ENCODE data around the gene CEP295NL.

DNA sequence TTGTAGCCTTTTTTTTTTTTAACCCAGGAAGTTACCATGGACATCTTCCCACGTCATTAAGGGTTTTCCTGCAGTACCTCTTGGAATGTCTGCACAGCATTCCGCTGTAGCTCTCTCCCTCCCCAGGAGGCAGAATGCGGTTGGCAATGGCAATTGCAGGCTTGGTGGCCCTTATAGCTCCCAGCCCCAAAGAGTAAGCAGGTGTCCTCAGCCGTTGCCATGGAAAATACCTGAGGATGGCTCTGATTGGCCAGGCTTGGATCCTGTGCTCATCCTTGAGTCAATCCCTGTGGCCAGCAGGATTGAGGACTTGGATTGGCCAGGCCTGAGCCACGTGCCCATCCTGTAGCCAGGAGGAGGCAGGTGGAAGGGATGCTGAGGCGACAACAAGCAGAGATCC is 37.7 kb upstream of the CEP295NL start:
- TF ChIP-seq, protein P1, sequence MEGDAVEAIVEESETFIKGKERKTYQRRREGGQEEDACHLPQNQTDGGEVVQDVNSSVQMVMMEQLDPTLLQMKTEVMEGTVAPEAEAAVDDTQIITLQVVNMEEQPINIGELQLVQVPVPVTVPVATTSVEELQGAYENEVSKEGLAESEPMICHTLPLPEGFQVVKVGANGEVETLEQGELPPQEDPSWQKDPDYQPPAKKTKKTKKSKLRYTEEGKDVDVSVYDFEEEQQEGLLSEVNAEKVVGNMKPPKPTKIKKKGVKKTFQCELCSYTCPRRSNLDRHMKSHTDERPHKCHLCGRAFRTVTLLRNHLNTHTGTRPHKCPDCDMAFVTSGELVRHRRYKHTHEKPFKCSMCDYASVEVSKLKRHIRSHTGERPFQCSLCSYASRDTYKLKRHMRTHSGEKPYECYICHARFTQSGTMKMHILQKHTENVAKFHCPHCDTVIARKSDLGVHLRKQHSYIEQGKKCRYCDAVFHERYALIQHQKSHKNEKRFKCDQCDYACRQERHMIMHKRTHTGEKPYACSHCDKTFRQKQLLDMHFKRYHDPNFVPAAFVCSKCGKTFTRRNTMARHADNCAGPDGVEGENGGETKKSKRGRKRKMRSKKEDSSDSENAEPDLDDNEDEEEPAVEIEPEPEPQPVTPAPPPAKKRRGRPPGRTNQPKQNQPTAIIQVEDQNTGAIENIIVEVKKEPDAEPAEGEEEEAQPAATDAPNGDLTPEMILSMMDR (IDR thresholded peaks at IDR 0.05; ENCODE audit: control extremely low read depth in 1 of 3, insufficient read depth in 1 of 3, low read depth in 1 of 3, low read length in 3 of 3) = no peak
- no peak for TF ChIP-seq POLR2AphosphoS5 (IDR thresholded peaks at IDR 0.05; ENCODE audit: low read depth, low read length)
- TF ChIP-seq SP1 (IDR thresholded peaks at IDR 0.05; ENCODE audit: low read depth, low read length) = 0 out of 2 replicates have a peak, but pooled peaks have one; percentile 19
- no peak for TF ChIP-seq SIN3A (conservative IDR thresholded peaks at IDR 0.05 in 1 of 2, IDR thresholded peaks at IDR 0.05 in 1 of 2; ENCODE audit: low read depth in 1 of 2, low read length in 2 of 2)
- TF ChIP-seq, protein P2, sequence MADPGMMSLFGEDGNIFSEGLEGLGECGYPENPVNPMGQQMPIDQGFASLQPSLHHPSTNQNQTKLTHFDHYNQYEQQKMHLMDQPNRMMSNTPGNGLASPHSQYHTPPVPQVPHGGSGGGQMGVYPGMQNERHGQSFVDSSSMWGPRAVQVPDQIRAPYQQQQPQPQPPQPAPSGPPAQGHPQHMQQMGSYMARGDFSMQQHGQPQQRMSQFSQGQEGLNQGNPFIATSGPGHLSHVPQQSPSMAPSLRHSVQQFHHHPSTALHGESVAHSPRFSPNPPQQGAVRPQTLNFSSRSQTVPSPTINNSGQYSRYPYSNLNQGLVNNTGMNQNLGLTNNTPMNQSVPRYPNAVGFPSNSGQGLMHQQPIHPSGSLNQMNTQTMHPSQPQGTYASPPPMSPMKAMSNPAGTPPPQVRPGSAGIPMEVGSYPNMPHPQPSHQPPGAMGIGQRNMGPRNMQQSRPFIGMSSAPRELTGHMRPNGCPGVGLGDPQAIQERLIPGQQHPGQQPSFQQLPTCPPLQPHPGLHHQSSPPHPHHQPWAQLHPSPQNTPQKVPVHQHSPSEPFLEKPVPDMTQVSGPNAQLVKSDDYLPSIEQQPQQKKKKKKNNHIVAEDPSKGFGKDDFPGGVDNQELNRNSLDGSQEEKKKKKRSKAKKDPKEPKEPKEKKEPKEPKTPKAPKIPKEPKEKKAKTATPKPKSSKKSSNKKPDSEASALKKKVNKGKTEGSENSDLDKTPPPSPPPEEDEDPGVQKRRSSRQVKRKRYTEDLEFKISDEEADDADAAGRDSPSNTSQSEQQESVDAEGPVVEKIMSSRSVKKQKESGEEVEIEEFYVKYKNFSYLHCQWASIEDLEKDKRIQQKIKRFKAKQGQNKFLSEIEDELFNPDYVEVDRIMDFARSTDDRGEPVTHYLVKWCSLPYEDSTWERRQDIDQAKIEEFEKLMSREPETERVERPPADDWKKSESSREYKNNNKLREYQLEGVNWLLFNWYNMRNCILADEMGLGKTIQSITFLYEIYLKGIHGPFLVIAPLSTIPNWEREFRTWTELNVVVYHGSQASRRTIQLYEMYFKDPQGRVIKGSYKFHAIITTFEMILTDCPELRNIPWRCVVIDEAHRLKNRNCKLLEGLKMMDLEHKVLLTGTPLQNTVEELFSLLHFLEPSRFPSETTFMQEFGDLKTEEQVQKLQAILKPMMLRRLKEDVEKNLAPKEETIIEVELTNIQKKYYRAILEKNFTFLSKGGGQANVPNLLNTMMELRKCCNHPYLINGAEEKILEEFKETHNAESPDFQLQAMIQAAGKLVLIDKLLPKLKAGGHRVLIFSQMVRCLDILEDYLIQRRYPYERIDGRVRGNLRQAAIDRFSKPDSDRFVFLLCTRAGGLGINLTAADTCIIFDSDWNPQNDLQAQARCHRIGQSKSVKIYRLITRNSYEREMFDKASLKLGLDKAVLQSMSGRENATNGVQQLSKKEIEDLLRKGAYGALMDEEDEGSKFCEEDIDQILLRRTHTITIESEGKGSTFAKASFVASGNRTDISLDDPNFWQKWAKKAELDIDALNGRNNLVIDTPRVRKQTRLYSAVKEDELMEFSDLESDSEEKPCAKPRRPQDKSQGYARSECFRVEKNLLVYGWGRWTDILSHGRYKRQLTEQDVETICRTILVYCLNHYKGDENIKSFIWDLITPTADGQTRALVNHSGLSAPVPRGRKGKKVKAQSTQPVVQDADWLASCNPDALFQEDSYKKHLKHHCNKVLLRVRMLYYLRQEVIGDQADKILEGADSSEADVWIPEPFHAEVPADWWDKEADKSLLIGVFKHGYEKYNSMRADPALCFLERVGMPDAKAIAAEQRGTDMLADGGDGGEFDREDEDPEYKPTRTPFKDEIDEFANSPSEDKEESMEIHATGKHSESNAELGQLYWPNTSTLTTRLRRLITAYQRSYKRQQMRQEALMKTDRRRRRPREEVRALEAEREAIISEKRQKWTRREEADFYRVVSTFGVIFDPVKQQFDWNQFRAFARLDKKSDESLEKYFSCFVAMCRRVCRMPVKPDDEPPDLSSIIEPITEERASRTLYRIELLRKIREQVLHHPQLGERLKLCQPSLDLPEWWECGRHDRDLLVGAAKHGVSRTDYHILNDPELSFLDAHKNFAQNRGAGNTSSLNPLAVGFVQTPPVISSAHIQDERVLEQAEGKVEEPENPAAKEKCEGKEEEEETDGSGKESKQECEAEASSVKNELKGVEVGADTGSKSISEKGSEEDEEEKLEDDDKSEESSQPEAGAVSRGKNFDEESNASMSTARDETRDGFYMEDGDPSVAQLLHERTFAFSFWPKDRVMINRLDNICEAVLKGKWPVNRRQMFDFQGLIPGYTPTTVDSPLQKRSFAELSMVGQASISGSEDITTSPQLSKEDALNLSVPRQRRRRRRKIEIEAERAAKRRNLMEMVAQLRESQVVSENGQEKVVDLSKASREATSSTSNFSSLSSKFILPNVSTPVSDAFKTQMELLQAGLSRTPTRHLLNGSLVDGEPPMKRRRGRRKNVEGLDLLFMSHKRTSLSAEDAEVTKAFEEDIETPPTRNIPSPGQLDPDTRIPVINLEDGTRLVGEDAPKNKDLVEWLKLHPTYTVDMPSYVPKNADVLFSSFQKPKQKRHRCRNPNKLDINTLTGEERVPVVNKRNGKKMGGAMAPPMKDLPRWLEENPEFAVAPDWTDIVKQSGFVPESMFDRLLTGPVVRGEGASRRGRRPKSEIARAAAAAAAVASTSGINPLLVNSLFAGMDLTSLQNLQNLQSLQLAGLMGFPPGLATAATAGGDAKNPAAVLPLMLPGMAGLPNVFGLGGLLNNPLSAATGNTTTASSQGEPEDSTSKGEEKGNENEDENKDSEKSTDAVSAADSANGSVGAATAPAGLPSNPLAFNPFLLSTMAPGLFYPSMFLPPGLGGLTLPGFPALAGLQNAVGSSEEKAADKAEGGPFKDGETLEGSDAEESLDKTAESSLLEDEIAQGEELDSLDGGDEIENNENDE (IDR thresholded peaks at IDR 0.05; ENCODE audit: insufficient replicate concordance, low read length) = no peak
- TF ChIP-seq ASH2L (IDR thresholded peaks at IDR 0.05; ENCODE audit: low read length) = no peak
- no peak for TF ChIP-seq RBBP5 (IDR thresholded peaks at IDR 0.05; ENCODE audit: borderline replicate concordance, low read depth, low read length)
- TF ChIP-seq SP4 (IDR thresholded peaks at IDR 0.05; ENCODE audit: low read length) = no peak
- no peak for TF ChIP-seq BCL11A (IDR thresholded peaks at IDR 0.05; ENCODE audit: low read depth in 2 of 2, low read length in 2 of 2)
- no peak for TF ChIP-seq EP300 (IDR thresholded peaks at IDR 0.05; ENCODE audit: borderline replicate concordance in 1 of 2, low read depth in 2 of 2, low read length in 2 of 2)
- TF ChIP-seq EGR1 (IDR thresholded peaks at IDR 0.05; ENCODE audit: borderline replicate concordance, low read depth, low read length) = no peak
- no peak for TF ChIP-seq RFX5 (IDR thresholded peaks at IDR 0.05; ENCODE audit: borderline replicate concordance, low read depth, low read length)

Data from H1 (cell line).